ENCODE data around the gene PPARGC1A.

GRCh38 chr4:23782778-23783437 is 106.9 kb downstream of the PPARGC1A start:
- no peak for TF ChIP-seq POLR2AphosphoS5 (IDR thresholded peaks at IDR 0.05; ENCODE audit: low read depth, low read length)
- no peak for TF ChIP-seq TAF1 (IDR thresholded peaks at IDR 0.05; ENCODE audit: low read depth, low read length)
- TF ChIP-seq SPI1 (IDR thresholded peaks at IDR 0.05; ENCODE audit: low read depth, low read length), result no peak
- TF ChIP-seq POLR2A (IDR thresholded peaks at IDR 0.05; ENCODE audit: low read depth, low read length), result no peak
